Breast epithelium (tissue), 3 donors: ENCODE results near the gene ABCA3.

Experiments
- CTCF ChIP-seq, 3 donors: fragments of 450-650 bp; IDR thresholded peaks; one replicate each; pipeline ENCODE4 v1.5.1; 2016 to 2017; ENCODE audit warnings: antibody characterized with exemption in 3 of 3, mild to moderate bottlenecking in 3 of 3, moderate library complexity in 3 of 3
- POLR2A ChIP-seq: fragments of 450-650 bp; IDR thresholded peaks from one replicate; pipeline ENCODE4 v1.6.1; 2016; ENCODE audit warnings: antibody characterized with exemption, mild to moderate bottlenecking, moderate library complexity

- TF ChIP-seq CTCF (IDR thresholded peaks at IDR 0.05) (no peak), POLR2A (no peak)
Observed at GRCh38 chr16:2228161-2228824, 112.2 kb downstream of the ABCA3 start.
